GM19397 (cell line): ENCODE results near the gene TGIF1.

Experiments used
- ATAC-seq: cut with Tn5 transposase; IDR thresholded peaks from one replicate; pipeline ENCODE4 v1.9.1; 2021; ENCODE audit warnings: mild to moderate bottlenecking, moderate library complexity; ENCODE audit not compliant: unreplicated experiment

Gene TGIF1

DNA sequence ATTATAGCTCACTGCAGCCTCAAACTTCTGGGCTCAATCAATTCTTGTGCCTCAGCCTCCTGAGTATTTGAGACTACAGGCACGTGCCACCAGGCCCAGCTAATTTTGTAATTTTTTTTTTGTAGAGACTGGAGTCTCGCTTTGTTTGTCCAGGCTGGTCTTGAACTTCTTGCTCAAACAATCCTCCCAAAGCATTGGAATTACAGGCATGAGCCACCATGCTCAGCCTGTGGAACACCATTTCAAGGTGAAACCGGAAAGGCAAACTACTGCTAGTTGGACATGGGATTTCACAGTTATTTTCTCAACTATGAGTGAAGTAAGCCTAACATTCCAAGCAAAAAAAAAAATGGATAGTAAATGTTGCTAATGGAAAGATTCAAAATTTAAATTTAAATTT is 20.9 kb upstream of the TGIF1 start:
- no peak for ATAC-seq

DNA sequence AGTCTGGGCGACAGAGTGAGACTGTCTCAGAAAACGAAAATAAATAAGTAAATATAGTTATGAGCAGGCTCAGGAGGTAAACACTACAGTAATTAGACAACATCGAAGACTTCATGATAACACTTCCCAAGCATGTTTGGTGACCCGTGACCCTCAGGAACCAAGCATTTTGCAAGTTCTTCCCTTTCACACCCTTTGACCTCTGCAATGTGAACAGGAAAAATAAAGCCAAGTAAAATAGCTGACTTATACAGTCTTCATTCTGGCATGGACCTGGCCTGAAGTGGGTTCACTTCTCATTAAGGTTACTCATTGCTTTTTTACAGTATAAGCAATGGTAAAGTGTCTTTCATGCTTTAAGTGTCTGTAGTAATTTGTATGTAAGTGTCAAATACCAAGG is 15.3 kb upstream of the TGIF1 start:
- no peak for ATAC-seq

DNA sequence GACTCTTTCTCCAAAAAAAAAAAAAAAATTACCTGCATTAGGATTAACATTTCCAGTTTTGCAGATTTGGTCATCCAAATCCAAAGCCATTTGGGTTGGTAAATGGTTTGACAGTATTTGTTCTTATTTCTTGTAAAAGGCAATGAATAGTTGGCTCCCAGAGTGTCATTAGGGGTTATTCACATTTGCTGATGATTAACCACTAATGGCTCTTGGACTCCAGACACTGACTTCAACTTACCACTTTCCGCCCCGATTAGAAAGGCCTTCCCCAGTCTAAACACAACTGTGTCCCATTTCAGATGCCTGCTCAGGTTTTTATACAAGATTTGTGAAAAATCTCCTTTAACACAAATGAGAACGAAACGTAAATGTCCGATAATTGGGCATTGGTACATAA is 9.6 kb upstream of the TGIF1 start:
- no peak for ATAC-seq

DNA sequence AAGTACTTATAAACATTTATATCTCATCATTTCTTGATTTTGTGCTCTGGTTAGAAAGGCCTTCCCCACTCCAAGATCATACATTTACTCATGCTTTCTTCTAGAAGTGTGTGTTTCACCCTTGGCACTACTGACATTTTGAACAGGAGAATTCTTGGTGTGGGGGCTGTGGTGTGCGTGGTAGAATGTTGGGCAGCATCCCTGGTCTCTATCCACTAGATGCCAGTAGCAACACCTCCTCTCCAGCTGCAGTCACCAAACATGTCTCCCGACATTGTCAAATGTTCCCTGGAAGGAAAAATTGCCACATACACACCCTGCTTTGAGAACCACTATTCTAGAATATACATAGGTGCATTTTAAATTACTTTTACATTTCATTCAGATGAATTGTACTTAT is 8.7 kb upstream of the TGIF1 start:
- no peak for ATAC-seq

DNA sequence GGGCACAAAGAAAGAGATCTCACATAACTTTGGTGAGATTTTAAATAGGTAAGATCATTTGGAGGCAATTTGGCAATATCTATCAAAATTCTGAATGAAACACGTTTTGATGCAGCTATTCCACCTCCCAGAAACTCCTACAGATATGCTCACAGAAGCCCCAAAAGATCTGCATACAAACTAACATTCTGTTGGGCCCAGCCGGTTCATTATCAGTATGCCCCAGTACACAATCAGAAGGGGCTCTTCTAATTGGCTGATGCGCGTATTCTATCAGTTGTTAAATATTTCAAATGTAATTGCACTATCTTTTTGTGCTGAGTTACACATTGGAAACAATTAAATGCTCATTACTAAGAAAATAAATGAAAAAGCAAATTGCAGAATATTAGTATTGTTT is 7.1 kb upstream of the TGIF1 start:
- ATAC-seq, result no peak

DNA sequence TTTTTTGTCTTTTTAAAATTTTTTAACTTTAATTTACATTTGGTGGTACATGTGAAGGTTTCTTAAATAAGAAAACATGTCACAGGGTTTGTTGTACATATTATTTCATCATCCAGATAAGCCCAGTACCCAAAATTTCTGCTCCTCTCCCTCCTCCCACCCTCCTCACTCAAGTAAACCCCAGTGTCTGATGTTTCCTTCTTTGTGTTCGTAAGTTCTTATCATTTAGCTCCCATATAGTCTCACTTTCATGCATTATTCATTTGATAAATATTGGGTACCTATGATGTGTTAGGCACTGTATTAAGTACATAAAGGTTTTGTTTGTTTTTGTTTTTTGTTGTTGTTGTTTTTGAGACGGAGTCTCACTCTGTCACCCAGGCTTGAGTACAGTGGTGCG is 5.7 kb upstream of the TGIF1 start:
- no peak for ATAC-seq

DNA sequence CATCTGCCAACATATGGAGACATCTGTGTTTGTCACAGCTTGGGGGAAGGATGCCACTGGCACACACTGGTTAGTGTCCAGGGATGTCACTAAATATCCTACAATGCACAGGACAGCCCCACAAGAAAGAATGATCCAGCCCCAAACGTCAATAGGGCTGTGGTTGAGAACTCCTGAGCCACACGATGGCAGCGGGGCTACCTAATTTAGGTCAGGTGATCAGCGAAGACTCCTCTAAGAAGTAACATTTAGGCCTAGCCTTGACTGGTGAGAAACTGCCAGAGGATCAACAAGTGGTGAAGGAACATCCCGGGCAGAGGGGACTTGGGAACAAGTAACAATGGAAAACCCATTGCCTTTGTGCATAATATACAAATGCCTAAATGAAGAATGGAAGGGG is 5.0 kb upstream of the TGIF1 start:
- no peak for ATAC-seq

DNA sequence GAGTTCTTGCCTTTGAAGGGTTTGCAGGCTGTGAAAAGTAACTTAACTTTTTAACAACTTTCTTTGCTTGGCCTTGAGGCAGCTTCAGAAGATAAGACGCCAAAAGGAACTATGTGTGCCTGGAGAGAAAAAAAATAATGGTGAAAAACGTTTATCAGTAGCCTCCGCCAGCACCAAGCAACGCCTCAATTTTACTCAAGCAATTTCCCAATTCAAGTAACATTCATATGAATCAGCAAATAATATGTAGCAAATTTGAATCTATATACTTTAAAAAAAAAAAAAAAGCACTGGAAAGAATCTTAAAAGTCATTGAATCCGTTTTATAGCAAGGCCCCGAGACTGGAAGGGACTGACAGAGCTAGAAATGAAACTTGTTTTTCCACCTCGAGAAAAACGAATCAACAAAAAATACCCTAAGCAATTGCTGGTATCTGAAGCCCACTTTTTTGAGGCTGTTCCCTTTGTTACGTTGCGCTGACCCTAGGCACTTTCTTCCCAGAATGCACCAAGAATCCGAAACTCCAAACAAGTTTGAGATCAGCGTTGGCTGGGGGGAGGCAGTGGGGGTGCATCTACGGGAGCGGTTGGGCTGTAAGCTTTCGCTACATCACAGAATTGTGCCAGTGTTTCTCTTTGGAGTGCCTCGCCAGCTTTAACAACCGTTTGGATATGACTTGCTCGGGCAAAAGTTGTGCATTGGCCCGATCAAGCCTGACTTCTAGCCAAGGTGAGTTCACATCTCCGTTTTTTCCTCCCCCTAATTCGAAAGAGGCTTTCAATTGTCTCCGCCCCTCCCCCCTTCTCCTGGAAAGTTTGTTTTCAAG is 2.7 kb upstream of the TGIF1 start:
- ATAC-seq, result no peak

DNA sequence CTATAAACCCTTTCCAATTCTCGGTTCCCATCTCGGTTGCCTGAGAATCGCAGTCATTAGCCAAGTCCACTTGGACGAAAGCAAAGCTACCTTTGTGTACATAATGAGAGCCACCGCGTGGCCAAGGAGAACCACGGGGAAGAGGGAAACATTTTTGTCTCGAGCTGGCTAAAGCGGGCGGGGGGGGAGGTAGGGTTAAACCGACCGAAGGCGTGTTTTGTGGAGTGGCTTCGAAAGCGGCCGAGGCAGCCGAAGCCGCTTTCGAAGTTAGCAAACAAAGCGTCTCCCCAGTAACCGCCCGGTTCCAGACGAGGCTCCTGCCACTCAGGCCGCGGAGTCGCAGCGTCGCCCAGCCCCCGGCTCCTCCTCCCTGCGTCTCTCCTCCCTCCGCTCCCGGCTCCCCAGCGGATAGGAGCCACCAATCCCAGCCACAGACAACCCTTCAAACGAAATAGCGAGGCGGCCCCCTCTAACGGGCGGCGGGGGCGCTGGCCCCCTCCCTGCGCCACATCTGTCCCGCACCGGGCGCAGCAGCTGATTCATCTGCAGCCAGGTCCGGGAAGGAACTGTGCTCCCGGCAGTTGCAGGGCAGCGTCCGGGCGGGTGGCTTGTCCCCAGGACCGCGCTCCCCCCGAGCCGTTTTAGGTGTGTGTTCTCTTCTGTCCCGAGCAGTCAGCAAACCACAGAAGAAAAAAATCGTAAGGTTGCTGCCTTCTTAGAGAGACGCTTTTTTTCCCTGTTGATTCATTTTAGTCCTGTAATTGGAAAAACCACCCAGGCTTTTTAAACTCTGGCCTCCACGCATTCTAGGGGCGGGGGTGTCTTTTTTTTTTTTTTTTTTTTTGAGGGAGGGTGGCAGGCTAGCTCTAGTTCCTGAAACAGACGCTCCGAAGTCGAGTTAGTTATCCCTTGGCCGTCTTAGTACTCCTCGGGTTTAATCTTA is 1.8 kb upstream of the TGIF1 start:
- ATAC-seq, result peak; percentile 72

DNA sequence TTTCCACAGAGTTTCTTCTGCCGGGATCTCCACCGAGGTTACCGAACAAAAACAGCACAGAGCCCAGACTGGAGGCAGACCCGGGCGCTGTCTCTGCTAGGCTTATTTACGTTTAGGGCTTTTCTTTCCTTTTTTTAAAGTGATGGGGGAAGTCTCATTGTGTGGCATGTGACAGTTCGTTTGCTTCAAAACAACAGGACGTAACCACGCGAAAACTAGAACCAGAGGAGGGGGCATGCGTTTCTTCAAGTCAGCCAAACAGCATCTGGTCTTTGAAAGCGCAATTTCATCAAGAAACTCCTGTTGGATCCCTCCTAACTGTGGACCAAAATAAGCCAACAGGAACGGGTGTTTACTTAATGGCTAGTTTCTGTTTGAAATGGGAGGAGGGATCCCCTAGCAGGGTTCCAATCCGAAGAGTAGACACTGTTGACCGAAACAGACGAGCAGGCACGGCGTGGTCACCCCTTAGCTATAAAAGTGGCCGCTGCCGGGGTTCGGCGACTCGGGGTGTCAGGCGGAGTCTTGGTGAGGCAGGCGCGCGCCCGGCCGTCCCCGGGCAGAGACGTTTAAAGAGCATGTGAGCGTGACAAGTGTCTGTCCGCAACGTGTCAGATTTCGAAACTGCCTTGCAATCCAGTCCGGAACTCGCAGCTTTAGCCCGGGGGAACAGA is 997 bp upstream of the TGIF1 start:
- ATAC-seq, result peak; percentile 53

DNA sequence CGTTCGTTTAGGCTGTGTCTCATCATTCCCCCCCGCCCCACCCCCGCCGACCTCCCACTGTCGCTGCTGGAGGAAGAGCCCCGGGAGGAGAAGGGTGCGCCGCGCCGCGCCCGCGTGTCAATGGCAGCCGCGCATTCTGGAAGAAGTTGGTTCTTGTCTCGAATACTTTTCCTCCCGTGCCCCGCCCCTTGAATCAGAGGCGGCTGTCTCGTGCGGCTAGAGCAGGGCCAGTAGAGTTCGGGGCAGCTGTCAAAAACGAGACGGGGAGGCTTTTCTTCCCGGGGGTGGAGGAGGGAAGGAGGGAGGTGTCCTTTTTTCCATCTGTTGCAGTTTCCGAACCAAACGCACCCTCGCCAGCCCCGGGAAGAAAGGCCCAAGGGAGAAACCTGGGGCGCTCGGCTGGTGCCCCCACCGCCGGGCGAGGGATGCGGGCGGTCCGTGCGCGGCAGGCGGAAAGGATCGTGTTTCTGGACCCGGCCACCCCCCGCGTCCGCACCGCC is 410 bp upstream of the TGIF1 start:
- peak; percentile 14 for ATAC-seq

DNA sequence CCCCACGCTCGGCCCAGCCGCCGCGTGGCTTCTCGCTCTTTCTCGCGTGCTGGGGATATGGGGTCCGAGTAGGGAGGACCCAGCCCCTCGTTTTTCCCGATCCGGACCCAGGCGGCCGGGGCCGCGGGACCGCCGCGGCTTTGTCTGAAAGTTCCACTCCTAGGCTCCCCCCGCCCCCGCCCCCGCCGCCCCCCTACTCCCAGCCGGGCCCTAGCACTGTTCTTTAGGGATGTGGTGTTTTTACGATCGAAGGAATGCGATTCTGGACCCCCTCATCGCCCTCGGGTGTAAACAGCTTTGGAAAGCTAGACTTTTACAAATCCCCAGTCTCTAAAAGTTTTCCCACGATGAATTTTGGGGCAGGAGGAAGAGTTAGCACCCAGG is 819 bp downstream of the TGIF1 start:
- no peak for ATAC-seq

DNA sequence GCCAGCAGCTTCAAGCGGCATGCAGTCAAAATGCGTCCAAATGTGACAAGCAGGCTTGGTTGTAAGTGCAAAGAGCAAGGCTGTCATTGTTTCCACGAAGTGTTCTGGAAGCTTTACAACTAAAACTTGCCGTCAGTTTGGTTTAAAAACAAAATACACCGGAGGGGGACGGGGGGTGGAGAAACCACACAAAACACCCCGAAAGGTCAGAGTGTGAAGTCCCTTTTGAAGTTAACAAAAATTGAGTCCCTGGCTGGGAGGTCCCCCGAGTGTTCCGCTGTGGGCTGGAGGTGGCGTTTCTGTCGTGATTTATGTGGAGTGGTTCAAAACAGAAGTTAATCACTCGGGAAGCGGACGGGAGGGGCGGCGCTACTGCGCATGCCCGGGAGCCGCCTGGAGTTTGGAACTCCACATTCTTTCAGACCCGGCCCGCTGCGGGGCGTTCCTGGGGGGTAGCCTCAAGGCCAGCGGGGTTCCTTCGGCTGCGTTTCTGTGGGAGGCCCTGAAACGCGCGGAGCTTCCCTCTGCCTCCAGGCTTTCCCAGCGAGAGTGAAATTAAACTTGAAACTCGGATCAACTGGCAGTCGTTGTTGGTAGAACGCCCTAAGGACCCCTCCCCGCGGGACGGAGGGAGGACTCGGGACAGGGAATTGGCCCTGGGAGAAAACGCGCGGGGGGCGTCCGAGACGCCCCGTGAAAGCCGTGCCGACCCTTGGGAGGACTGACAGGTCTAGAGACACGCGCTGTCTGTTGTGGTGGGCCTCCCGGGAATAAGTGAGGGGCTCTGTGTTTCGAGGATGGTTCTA is 1.4 kb downstream of the TGIF1 start:
- no peak for ATAC-seq

DNA sequence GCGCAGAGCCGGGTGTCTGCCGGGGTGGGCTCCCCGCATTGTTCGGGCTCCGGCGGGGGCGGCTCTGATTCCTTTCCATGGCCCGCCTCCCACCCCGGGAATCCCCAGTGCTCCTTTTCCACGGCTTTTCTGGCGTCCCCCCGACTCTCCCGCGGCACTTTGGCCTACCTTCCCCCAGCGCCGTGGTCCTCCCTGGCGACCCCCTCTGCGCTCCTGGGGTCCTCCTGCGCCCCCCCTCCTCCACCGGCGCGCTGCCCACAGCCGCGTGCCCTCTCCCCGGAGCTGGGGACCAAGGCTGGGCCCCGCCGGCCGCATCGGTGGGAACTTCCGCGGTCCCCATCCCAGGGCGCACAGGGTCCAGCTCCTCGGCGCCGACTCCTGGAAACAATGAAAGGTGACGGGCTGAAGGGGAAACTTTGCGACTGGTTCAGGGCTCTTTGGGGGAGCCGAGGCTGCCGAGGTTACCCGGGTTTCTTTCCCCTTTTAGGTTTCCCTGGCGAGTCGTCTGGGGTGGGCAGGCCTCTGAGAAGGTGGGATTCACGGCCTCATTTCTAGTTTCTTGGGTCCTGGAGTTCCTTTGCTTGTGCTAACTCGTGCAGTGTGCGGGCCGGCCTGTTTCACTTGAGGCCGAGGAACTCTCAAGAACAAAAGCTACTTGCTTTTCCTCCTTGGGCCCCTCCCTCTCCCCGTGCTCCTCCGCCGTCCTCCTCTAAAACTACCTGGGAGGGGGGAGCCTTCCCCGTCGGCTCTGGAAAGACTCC is 2.2 kb downstream of the TGIF1 start:
- ATAC-seq, result no peak

DNA sequence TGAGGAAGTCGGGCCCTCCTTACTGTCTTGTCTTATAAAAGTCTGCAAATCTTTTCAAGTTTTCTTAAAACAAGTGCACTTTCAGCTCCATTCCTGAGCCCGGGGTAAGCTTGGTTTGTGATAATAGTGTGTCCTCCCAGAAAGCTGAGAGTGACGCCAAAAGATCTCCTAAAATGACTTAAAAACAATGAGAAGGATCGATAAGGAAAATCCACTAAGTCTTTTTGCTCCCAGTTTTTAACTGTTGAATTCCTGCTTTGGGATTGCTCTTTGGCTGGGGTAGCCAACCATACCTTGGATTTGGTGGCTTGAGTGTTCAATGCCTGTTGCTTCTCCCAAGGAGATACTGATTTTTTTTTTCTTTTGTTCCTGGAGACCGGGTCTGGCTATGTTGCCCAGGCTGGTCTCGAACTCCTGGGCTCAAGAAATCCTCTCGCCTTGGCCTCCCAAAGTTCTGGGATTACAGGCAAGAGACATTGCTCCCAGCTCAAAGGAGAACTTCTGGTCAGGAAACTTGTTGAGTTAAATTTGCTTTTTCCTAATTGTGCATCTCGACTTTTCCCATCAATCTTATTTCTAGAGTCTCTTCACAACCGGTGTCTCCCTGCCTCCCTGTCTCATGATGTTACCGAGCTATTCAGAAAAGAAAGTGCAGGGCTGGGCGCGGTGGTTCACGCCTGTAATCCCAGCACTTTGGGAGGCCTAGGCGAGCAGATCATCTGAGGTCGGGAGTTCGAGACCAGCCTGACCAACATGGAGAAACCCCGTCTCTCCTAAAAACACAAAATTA is 3.0 kb downstream of the TGIF1 start:
- ATAC-seq, result no peak

DNA sequence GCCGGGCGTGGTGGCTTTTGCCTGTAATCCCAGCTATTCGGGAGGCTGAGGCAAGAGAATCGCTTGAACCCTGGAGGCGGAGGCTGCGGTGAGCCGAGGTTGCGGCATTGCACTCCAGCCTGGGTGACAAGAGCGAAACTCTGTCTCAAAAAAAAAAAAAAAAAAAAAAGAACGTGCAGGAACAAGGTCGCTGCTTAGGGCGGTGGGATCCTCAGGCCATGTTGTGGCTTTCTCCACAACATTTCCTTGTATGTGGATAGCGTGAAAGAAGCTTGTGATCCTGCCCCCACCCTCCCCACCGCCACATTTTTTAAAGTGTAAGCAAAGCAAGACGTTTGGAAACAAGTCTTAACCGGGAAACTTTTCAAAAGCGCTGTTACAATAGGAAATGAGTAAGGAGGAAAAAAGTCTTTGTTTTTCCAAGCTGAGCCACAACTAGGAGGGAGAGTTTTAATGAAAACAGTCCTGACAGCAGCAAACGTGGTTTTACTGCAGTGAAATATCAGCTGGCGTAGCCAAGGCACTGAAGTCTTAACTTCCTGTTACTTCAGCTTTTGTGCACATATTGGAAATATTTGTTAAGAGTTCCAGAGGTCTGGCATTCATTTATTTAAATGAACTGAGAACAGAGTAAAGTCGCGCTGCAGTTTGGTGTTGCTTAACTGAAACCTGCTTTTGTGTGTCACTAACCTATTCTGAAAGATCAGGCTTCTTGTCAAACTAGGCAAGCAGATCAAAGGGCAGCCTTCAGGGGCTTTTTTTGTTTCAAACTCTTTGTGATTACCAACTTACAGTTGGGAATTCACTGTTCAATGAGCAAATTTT is 3.8 kb downstream of the TGIF1 start:
- no peak for ATAC-seq

DNA sequence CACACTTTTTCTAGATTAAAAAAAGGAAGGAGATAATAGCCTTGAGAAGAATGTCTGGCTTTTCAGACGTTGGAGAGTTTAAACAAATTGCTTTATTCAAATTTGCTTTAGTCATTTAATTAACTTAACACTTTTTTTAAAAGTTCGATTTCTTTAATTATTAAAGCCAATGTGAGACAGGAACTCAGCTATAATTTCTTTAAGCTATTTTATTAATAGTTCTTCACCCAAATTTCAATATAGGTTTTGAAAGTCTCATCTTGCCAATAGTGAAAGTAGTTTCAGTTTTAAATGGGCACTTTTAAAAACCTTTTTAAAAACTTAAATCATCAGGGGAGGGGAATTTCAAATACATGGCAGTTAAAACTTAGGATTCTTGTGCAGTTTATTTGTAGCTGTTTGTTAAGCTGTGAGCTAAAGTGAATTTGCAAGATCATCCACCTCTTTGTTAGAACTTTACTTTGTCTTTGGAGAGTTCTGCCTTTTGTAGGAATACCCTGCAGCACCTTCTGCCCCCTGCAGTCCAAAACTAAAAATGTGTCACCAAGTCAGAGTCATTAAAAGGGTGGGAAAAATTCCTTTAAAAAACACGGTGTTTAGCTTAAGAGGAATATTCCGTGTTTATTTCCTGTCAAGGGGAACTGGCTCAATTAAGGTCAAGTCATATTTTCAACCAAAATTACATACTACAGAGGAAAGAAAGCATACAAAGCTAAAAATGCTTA is 4.6 kb downstream of the TGIF1 start:
- no peak for ATAC-seq
